ENCODE results near the gene CACNA1A.

- TF ChIP-seq POLR2A (IDR thresholded peaks at IDR 0.05; ENCODE audit: low read depth, low read length) (no peak), POLR2AphosphoS5 (IDR thresholded peaks at IDR 0.05; ENCODE audit: low read depth, low read length) (no peak)
These were observed 132.7 kb downstream of the CACNA1A start for GRCh38 chr19:13373599-13373998.
